NCI-H2107 treated with DMSO at 0.1 percent for 48 hours (cell line): ENCODE measurements around the gene TNIP1.

Source experiments
- DNase-seq: peaks from one replicate; lab custom pipeline; 2025; ENCODE audit not compliant: unreplicated experiment; lab: John Stamatoyannopoulos, UW

TNIP1 gene

DNA sequence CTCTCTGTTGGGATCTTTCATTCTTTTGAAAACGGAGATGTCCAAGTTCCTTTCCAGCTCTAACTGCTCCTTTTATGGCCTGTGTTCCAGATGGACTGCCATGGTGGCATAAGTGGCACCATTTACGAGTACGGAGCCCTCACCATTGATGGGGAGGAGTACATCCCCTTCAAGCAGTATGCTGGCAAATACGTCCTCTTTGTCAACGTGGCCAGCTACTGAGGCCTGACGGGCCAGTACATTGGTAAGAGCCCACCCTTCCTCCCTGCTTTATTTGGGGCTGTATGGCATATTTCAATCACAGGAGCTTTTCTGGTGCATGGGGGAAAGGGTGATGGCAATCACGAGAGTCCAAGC, 55.6 kb downstream of the TNIP1 start:
- no peak for DNase-seq

DNA sequence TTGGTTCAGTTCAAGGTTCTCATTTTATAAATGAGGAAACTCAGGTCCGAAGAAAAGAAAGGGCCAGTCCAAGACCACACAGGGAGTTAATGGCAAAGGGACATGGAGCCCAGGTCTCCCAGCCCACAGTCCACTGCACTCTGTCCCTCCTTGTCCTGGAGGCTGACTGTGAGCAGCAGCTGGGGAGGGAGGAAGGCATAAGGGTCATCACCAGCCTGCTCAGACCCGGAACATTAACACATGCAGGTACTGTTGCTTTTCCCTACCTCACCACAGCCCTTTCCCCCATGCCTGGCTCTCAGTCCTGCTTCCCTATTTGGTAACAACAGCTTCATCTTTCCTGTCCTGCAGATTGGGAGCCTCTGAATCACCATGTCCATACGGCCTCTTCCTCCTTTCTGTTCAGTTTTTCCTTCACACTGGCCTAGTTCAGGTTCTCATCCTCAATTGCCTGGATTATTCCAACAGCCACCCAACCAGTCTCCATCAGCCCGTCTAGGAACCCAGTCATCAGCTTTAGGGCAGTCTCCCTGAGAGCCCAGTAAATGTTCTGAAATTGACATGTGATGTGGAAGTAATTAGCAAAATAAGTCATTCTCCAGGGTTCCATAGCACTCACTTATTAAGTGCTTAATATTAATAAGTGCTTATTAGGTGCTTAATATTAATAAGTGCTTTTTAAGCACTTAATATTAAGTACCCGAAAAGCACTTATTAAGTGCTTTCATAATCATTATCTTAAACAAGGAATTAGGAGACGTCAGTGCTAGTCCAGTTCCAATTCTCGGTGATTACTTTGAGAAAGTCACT, 56.2 kb downstream of the TNIP1 start:
- DNase-seq = no peak

DNA sequence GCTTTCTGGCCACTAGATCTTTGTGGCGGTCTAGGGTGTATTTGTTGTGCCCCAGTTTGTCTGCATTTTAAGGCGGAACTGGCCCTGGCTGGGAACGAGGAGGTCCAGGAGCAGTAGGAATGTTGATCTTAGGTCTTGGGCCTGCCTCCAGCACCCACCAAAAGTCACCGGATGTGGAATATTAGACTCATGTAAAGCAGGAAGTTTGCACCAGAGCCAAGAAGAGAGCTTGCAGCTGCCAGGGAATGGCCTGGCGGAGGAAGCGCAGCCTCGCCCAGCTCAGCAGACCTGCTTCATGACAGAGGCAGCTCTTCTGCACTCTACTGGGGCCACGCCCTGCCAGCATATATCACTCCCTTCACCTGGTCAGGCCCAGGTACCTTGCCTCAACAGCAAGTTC, 57.2 kb downstream of the TNIP1 start:
- no peak for DNase-seq

DNA sequence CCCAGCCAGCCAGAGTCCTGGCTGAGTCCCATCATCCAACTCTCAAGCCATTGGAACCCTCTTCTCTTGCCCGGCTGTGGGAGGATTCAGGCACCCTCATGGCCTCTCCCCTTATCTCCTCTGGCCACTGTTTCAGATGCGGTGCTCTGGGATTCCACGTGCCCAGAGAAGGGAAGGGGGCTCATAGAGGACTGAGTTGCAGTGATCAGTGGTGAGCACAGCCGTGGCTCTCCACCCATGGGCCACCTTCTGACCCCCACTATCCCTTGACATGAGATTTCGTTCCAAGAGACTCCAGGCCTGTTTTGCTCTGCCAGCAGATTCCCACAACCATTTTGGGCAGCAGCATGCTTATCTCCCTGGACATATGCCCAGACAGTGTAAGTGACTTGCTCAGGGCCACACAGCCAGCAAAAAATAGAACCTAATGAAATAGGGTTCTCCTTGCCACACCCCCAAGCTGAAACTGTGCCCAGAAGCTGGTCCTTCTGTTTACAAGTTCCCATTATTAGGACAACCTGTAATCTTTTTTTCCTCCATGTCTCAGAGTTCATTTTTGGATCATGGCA, 57.7 kb downstream of the TNIP1 start:
- no peak for DNase-seq

DNA sequence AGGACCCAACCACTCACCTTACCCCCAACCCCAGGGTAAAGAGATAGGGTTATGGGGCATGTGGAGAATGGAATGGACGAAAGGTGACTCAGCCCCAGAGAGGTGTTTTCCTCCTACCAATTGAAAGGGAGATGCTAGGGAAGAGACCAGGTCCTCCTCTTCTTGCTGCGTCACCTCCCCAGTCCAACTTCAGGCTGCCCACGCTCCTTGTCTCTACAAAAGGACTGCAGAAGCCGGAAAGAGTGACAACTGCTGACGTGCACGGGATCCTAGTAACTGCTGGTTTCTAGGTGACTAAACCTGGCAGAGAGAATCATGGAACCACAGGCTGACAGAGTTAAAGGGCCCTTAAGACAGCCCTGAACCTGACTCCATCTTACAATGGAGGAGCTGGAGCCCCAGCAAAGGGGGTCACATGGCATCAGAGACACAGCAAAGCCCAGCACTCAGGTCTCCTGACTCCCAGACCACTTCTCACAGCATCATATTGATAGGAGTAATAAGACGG, 58.3 kb downstream of the TNIP1 start:
- DNase-seq = no peak

DNA sequence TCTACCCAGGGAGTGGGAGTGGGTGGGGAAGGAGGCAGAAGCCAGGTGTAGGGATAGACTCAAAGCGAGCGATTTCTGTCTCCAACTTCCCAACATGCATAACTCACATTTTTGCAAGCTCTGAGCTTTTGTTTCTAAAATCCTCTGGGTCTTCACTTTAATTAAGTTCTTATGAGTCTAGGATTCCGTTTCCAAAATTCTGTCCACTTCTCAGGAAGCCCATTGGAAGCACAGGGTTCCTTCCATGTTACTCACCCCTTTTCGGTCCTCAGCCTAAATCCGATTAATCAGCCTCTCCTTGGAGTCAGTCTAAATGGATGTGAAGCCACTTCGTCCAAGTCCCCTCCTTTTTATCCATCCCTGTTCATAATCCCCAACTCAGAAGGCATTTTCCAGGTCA, 59.1 kb downstream of the TNIP1 start:
- DNase-seq = no peak

DNA sequence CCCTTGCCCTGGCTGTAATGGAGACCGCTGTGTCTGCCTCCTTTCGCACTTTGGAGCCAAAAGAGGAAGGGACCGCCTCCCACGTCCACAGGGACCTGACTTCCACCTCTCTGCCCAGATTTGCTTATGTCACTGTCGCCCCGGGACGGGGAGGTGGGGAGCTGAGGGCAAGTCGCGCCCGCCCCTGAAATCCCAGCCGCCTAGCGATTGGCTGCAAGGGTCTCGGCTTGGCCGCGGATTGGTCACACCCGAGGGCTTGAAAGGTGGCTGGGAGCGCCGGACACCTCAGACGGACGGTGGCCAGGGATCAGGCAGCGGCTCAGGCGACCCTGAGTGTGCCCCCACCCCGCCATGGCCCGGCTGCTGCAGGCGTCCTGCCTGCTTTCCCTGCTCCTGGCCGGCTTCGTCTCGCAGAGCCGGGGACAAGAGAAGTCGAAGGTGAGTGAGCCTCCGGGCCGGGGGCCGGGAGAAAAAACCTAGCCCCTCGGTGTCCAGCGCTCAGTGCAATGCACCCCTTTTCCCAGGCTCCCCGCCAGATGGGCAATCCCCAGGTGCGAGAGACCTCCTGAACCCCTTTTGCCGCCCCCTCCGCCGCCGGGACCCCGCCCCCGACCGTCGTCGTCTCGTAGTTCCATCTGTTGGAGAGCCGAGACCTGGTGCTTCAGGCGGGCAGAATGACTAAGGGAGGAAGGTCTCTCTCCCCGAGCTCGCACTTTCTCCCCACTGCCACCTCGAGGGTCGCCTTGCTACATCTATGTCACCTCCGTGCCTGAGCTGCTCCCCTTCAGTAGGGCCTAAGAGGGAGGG, 60.3 kb downstream of the TNIP1 start, which contains the start of gene GPX3:
TSS of gene GPX3 (plus strand) at position 288 of the 807 bp plus-strand sequence. CDS start at position 352, 64 bp downstream.
- no peak for DNase-seq

DNA sequence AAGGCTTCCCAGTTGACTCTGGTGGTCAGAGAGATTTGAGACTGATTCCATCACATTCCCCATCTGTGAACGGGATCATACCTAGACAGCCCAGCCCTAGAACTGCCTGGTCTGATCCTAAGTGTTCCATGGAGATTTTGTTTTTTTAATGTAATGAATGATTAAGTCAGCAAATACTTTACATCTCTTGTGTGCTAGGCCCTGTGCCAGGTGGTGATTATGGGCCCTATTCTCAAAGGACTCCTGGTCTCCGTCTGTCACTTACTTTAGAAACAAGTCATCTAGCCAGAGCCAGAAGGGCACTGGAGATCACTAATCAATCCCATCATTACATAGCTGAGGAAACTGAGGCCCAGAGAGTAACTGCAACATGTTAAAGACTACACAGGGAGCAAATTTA, 61.5 kb downstream of the TNIP1 start:
- DNase-seq = no peak

DNA sequence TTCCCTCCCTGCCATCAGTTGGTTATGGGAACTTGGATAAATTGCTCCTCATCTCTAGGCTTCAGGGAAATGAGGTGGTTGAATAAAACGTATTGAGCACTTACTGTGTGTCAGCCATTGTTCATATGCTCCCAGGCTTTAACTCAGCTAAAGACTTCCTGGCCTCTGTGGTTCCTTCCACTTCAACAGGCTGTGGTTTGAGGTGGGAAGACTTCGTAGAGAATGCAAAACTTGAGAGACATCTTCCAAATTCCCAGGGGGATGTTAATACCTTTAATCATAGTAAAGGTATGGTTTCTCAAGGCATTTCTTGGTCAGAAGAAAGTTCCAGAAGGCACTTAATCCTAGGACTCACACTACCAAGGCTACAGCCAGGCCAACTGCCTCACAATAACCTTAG, 62.0 kb downstream of the TNIP1 start:
- DNase-seq = no peak

DNA sequence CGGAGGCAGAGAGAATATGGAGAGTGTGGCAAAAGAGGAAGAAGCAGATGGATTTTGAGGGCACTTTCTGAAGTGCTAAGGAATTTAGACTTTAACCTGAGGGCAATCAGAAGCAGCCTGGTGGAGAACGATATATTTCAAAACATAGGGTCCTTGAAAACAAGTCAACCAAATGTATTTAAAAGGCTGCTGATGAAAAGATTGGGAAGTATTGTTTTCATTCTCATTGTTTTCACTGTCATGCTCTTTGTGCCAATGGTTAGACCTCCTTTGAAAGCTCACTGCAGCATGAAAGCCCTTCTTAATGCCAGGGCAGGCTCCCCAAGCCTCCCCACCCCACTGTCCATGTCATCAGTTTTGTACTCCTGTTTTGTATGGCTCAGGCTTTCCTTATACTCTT, 62.9 kb downstream of the TNIP1 start:
- no peak for DNase-seq

DNA sequence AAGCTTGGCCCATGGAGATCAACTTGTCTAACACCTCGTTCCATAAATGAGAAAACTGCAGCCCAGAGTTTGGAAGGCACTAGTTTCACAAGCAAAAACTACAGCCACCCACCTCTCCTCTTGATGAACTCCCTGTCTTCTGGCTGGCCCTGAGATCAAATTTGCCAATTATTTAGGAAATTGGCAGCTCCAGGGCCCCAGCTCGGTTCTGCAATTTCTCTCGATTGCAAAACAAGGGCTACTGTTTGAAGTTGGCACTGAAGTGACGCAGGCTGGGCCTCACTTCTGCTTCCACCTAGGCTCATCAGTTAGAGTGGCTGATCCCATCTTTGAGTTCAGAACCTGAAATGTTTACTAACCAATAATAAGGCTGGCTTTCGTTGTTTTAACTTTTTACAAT, 64.1 kb downstream of the TNIP1 start:
- no peak for DNase-seq

DNA sequence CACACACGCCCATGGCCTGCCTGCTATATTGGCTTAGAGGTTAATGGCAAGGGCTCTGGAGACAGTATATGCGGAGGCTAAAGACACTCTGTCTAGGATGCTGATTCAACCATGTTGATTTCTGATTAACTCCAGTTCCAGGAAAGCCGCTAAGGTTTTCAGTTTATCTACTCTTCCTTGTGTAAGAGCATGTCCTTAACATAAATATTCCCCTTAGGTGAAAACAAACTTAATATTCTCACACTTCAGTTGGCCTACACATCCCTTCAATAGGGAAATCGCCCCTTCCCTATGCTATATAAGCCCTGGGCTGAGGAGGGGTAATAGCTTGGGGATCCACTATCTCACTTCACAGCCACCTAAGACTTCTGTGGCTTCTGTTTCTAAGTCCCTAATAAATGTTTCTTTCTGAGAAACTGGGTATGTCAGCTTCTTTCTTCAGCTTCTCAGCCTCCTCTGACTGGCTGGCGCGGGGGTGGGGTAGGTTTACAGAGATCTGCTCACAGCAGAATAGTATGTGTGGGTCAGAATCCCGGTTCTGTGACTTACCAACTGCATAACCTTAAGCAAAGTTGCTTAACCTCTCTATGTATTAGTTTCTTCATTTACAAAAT, 64.8 kb downstream of the TNIP1 start:
- no peak for DNase-seq

DNA sequence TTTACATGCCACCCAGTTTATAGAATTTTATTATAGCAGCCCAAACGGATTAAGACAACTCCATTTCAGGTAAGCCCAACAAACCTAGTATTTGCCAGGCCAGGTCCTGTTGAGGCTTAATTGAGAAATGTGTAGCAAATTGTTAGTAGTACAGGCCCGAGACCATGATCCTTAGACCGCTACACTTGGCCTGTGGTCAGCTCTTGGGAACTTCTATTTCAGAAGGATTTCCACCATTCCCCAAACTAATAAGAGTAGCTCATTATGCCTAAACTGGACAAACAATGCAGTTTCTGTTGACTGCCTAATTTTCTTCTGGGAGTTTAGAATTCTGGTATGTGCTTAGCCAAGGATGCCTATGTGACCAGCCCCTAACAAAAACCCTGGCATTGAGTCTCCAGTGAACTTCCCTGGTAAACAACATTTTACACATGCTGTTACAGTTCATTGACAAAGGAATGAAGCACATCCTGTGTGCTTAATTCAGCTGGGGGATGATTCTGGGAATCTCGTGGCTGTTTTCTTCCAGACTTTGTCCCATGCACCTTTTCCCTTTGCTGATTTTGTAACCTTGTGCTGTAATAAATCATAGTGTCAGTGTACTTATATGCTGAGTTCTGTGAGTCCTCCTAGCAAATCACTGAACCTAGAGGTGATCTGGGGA, 66.0 kb downstream of the TNIP1 start:
- no peak for DNase-seq

DNA sequence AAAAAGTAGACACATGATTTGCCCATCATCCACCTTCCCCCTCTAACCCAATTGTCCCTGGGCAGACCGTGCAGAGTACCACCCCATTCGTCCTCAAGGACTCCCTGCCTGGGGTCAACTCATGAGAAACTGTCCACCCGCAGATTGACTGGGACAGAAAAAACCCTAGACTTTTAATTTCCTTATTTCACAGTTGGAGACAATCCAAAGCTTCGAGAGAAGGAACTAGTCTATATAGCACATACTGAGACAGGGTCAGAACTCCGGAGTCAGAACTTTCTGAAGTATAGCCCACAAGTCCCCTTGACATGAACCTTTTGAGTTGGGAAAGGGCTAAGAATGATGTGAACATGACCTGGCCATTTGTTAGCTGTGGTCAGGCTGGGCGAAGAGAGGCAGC, 68.0 kb downstream of the TNIP1 start:
- DNase-seq = no peak

DNA sequence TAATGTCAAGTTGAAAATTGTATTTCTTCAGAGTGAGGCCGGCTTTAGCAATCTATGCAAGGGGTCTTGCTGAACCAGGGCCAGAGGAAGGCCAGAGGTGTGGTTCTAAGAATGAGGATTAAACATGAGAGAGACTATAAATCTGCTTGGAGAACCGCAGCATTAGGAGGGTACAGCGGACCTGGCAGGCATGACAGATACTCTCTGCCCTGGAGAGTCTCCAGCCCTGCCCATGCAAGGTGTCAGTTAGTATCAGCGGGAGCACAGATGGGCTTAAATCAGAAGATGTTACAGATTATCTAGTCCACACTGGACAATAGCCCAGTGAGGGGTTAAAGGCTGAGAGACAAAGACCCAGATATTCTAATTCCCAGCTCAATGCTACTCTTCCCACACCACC, 71.9 kb downstream of the TNIP1 start:
- DNase-seq = no peak

DNA sequence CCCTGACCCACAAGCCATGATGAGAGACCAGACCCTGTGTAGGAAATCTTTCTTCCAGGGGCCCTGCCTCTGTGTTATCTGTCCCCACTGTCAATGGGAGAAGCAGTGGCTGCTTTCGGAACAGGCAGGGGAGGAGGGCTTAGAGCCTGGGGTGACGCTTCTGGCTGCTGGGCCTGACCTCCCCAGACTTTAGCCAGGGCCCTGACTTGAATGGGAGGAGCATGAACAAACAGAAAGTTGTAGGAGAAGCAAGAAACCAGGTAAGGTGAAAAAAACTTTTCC, 72.7 kb downstream of the TNIP1 start:
- no peak for DNase-seq

DNA sequence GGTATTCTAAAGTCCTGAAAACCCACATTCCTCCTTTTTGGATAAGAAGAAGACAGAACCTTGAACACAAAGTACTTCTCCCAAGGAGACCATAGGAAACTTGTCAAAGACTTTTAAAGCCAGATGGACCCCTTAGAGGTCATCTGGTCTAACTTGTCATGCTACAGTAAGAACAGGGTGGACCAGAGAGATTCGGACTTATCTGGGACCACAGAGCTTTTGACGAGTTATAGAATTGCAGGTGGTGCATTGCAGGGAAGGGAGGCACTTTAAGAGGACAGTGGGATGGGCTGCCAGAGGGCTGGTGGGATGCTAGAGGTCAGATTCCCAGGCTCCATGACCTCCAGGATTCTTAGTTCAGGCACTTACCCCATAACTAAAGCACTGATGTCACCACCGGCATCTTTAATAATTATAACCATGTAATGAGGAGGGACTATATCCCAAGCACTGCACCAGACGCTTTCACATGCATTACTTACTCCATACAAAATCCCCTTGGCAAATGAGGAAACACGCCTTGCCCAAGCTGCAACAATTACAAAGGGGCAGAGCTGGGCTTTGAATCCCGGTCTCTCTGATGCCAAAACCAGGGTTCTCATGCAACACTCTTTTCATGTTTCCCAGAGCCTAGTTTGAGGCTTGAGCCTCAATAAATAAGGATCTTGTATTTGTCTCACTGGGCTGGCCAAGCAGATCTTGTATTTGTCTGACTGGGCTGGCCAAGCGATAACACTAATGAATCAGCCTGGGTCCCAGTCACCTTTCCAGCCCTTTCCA, 73.2 kb downstream of the TNIP1 start:
- no peak for DNase-seq

DNA sequence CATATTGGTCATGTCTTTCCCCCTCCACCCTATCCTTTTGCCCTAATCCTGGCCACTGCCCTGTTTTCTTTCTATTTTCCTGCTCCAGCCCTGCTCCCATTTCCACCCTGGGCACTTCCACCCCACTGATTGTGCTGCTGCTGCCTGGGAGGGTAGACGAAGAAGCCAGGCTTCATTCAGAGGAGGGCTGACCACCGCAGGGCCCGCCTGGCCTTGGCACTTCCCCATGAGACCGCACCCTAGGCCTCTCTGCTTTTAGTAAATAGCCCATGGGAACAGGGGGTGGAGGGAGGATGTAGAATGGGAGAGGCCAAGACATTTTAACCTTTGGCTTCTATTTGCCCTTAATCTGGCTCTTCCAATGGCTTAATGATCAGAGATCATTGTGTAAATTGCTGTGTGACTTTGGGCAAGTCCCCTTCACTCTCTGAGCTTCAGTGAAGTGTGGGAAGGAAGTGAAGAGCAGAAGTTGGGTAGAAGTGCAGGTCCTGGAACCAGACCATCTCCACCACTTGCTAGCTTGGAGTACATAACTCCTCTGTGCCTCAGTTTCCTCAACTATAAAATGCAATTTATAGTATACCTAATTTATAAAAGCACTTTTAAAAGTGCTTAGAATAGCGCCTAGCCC, 74.0 kb downstream of the TNIP1 start:
- DNase-seq = no peak

DNA sequence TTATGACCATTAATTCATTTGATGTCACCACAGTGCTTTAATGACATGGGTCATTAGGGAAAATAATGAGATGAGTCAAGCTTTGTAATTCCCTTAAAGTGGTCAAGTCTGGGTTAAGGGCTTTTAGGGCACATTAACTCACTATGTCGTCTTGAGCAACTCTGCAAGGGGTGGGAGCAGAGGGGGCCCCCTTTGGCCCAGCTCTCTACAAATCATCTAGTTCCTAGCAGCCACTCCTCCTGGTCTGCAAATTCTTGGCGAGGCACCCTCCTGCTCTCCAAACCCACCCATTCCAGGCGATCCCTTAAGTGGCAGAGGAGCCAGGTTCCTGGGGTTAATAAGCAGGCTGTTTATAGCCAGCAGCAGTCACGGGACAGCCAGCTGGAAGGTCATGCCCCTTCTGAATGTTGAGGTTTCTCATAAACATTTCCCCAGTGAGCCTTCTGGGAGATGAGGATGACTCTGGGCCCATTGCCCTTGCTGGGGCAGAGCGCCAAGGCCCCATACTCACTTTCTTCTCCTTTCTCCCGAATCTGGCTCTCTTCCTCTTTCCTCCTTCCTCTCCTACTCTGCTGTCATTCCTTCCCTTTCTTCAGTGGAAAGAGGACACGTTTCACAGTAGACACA, 74.8 kb downstream of the TNIP1 start:
- DNase-seq = no peak
